HG02943 (cell line): ENCODE results near the gene HMGB1.

Experiments
- ATAC-seq: cut with Tn5 transposase; IDR thresholded peaks from one replicate; pipeline ENCODE4 v1.9.1; 2021; ENCODE audit warnings: mild to moderate bottlenecking, low read depth, moderate library complexity; ENCODE audit not compliant: unreplicated experiment

The HMGB1 gene

GRCh38 chr13:30465593-30466357, at the start of gene HMGB1:
Gene HMGB1 (minus strand): TSS chr13:30465936. CDS start chr13:30463680, 2,256 bp downstream.
- peak; percentile 89 for ATAC-seq

- no peak for ATAC-seq
Observed at GRCh38 chr13:30510811-30511371, 45.2 kb upstream of the HMGB1 start.

GRCh38 chr13:30510091-30510490, 44.4 kb upstream of the HMGB1 start:
- no peak for ATAC-seq

GRCh38 chr13:30509254-30510050, 43.7 kb upstream of the HMGB1 start:
- ATAC-seq, result no peak

GRCh38 chr13:30504081-30504480, 38.3 kb upstream of the HMGB1 start:
- ATAC-seq, result peak; percentile 59

- ATAC-seq, result no peak
Observed at GRCh38 chr13:30502237-30502636, 36.5 kb upstream of the HMGB1 start.

GRCh38 chr13:30499338-30499737, 33.6 kb upstream of the HMGB1 start:
- ATAC-seq, result no peak

GRCh38 chr13:30496147-30496546, 30.4 kb upstream of the HMGB1 start:
- no peak for ATAC-seq

GRCh38 chr13:30495746-30496145, 30.0 kb upstream of the HMGB1 start:
- no peak for ATAC-seq

GRCh38 chr13:30493658-30494381, 28.1 kb upstream of the HMGB1 start:
- ATAC-seq, result no peak

GRCh38 chr13:30487075-30487470, 21.3 kb upstream of the HMGB1 start:
- ATAC-seq, result no peak

GRCh38 chr13:30486230-30487074, 20.7 kb upstream of the HMGB1 start:
- no peak for ATAC-seq

- no peak for ATAC-seq
Observed at GRCh38 chr13:30481241-30481760, 15.6 kb upstream of the HMGB1 start.

- ATAC-seq, result no peak
Observed at GRCh38 chr13:30480292-30480950, 14.7 kb upstream of the HMGB1 start.

- ATAC-seq, result no peak
Observed at GRCh38 chr13:30479883-30480219, 14.1 kb upstream of the HMGB1 start.

- no peak for ATAC-seq
Observed at GRCh38 chr13:30479154-30479882, 13.6 kb upstream of the HMGB1 start.

GRCh38 chr13:30477346-30478195, 11.8 kb upstream of the HMGB1 start:
- ATAC-seq, result peak; percentile 86

- ATAC-seq, result no peak
Observed at GRCh38 chr13:30473675-30474074, 7.9 kb upstream of the HMGB1 start.
